Endodermal cell (in vitro differentiated cells): Measurements from ENCODE around the gene ARHGAP45. TPM values are rescaled to one million over a fixed set of nuclear protein-coding genes. Genes with fewer than 3 reads are reported as not detected.

Experiments
- DNase-seq: peaks from one replicate; pipeline ENCODE4 v3.0.0-alpha.2; 2017
- H3K27ac ChIP-seq: 2 replicates; pipeline ENCODE4 v1.5.1; 2013; ENCODE audit warnings: mild to moderate bottlenecking, low read depth, low read length, moderate library complexity
- H3K27me3 ChIP-seq: 2 replicates; pipeline ENCODE4 v1.6.1; 2013; ENCODE audit warnings: mild to moderate bottlenecking, low read length, moderate library complexity; ENCODE audit not compliant: insufficient read depth, control insufficient read depth, poor library complexity, severe bottlenecking
- H3K36me3 ChIP-seq: 2 replicates; pipeline ENCODE4 v1.7.0; 2013; ENCODE audit warnings: mild to moderate bottlenecking, low read length, moderate library complexity; ENCODE audit not compliant: control insufficient read depth, insufficient read depth
- H3K4me1 ChIP-seq: one replicate; pipeline ENCODE4 v1.7.0; 2013; ENCODE audit warnings: low read length; ENCODE audit not compliant: control insufficient read depth, insufficient read depth
- H3K4me3 ChIP-seq: 2 replicates; pipeline ENCODE4 v1.5.1; 2013; ENCODE audit warnings: mild to moderate bottlenecking, low read length, moderate library complexity
- H3K9ac ChIP-seq: 2 replicates; pipeline ENCODE4 v1.6.1; 2013; ENCODE audit warnings: mild to moderate bottlenecking, low read length, moderate library complexity; ENCODE audit not compliant: poor library complexity, severe bottlenecking; ENCODE audit errors: extremely low read depth
- H3K9me3 ChIP-seq: 2 replicates; pipeline ENCODE4 v1.6.1; 2013; ENCODE audit warnings: mild to moderate bottlenecking, low read length, moderate library complexity; ENCODE audit not compliant: control insufficient read depth
- H3K27ac Mint-ChIP-seq: 2 replicates; pipeline ENCODE4 v1.8.0; 2020; ENCODE audit warnings: mixed read lengths
- H3K27me3 Mint-ChIP-seq: 2 replicates; pipeline ENCODE4 v1.8.0; 2021; ENCODE audit warnings: mild to moderate bottlenecking, mixed read lengths; ENCODE audit not compliant: insufficient read depth
- H3K36me3 Mint-ChIP-seq: 2 replicates; pipeline ENCODE4 v1.8.0; 2020; ENCODE audit warnings: low read depth, mixed read lengths
- H3K4me1 Mint-ChIP-seq: 2 replicates; pipeline ENCODE4 v1.8.0; 2020; ENCODE audit warnings: mixed read lengths
- H3K4me3 Mint-ChIP-seq: 2 replicates; pipeline ENCODE4 v1.8.0; 2020; ENCODE audit warnings: mild to moderate bottlenecking, moderate library complexity, mixed read lengths
- H3K9me3 Mint-ChIP-seq: 2 replicates; pipeline ENCODE4 v1.8.0; 2020; ENCODE audit warnings: mild to moderate bottlenecking, mixed read lengths
- WGBS, 2 experiments: methylation state at CpG; one replicate each; pipeline versions ENCODE4 v1.1.5 to v1.1.7; 2013; ENCODE audit warnings: missing lambda C conversion rate in 2 of 2, mixed read lengths in 1 of 2; ENCODE audit not compliant: insufficient coverage in 1 of 2, insufficient read length in 1 of 2; 5-methylcytosine and 5-hydroxymethylcytosine counted together
- total RNA-seq, 2 donors: library from RNA; stranded (reverse); fragmentation: NEBNext Ultra II Directional in 1 of 2; extraction: Animal tissue kit (Norgen Biotek cat#: 25700) in 1 of 2; gene quantifications; 2 replicates in 1 of 2; 3 replicates in 1 of 2; pipeline ENCODE4 v1.2.1, GENCODE V29; 2021
- TF ChIP-seq, protein P1 (sequence below): fragments of 200-600 bp; sonication (generic); conservative IDR thresholded peaks from 2 replicates; pipeline ENCODE4 v1.5.0; 2021; ENCODE audit warnings: antibody characterized with exemption, mild to moderate bottlenecking

Gene ARHGAP45
- total RNA-seq, 2 donors from 2014 or later = 14.8 to 17.1 TPM

DNA sequence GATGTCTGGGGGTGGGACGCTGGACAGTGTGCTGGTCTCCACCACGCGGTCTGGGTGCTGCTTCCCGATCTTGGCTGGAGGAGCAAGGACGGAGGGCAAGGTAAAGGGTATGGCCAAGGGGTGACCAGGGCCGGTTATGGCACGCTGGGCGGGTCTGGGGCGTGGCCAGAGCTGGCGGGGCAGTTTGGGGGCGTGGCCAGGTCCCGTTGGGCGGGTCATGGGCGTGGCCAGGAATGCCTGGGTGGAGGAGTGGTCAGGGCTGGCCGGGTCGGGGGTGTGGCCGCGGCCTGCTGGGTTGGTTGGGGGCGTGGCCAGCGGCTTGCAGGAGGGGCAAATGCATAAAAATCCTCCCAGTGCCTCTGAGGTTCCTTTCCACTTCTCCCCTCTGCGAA is 56.0 kb downstream of the ARHGAP45 start:
- TF ChIP-seq, protein P1, sequence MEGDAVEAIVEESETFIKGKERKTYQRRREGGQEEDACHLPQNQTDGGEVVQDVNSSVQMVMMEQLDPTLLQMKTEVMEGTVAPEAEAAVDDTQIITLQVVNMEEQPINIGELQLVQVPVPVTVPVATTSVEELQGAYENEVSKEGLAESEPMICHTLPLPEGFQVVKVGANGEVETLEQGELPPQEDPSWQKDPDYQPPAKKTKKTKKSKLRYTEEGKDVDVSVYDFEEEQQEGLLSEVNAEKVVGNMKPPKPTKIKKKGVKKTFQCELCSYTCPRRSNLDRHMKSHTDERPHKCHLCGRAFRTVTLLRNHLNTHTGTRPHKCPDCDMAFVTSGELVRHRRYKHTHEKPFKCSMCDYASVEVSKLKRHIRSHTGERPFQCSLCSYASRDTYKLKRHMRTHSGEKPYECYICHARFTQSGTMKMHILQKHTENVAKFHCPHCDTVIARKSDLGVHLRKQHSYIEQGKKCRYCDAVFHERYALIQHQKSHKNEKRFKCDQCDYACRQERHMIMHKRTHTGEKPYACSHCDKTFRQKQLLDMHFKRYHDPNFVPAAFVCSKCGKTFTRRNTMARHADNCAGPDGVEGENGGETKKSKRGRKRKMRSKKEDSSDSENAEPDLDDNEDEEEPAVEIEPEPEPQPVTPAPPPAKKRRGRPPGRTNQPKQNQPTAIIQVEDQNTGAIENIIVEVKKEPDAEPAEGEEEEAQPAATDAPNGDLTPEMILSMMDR = no peak
- H3K36me3 ChIP-seq = peaks cover 35% of the 10 kb centered on the region
- H3K9ac ChIP-seq = no peak overlapping the region
- no peaks in the 10 kb centered on the region for H3K27me3 ChIP-seq
- no peak overlapping the region for H3K27ac ChIP-seq
- Mint-ChIP-seq H3K9me3 (no peaks in the 10 kb centered on the region), H3K4me3 (no peak overlapping the region), H3K27ac (peak overlapping the region; percentile 52), H3K4me1 (no peaks in the 10 kb centered on the region), H3K27me3 (no peaks in the 10 kb centered on the region), H3K36me3 (peaks cover 52% of the 10 kb centered on the region)
- no peak overlapping the region for H3K4me3 ChIP-seq
- DNase-seq = peak; percentile 97
- no peaks in the 10 kb centered on the region for H3K9me3 ChIP-seq
- WGBS, 2 experiments = 37 to 62% methylated on average over 6 to 21 of the region's 21 CpGs
- no peaks in the 10 kb centered on the region for H3K4me1 ChIP-seq

DNA sequence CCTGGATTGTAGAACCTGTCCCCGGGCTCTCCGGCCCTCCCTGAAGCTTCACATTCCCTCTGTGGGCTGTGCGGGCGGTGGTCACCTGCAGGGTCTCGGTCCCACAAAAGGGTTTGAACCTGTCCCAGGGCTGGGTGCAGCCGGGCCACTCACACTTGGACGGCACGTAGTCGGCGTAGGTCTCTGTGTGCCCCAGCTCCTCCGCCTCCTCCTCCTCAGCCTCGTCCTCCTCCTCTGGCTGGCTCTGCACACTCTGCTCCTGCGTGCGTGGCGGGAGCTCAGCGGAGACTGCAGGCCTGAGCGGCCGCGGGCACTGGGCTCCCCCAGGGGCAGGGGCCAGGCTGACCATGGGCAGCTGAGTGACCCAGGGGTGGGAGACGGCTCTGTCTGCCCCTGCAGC is 56.4 kb downstream of the ARHGAP45 start:
- Histone ChIP-seq H3K9me3 (no peaks in the 10 kb centered on the region), H3K4me1 (no peaks in the 10 kb centered on the region), H3K9ac (no peak overlapping the region), H3K27ac (no peak overlapping the region), H3K27me3 (no peaks in the 10 kb centered on the region), H3K4me3 (no peak overlapping the region), H3K36me3 (peaks cover 33% of the 10 kb centered on the region)
- Mint-ChIP-seq H3K4me3 (no peak overlapping the region), H3K27ac (no peak overlapping the region), H3K9me3 (no peaks in the 10 kb centered on the region), H3K4me1 (no peaks in the 10 kb centered on the region), H3K27me3 (no peaks in the 10 kb centered on the region), H3K36me3 (peaks cover 48% of the 10 kb centered on the region)
- WGBS, 2 experiments = 93 to 94% methylated on average over 13 to 20 of the region's 20 CpGs
- no peak for DNase-seq
- TF ChIP-seq, protein P1 = no peak

DNA sequence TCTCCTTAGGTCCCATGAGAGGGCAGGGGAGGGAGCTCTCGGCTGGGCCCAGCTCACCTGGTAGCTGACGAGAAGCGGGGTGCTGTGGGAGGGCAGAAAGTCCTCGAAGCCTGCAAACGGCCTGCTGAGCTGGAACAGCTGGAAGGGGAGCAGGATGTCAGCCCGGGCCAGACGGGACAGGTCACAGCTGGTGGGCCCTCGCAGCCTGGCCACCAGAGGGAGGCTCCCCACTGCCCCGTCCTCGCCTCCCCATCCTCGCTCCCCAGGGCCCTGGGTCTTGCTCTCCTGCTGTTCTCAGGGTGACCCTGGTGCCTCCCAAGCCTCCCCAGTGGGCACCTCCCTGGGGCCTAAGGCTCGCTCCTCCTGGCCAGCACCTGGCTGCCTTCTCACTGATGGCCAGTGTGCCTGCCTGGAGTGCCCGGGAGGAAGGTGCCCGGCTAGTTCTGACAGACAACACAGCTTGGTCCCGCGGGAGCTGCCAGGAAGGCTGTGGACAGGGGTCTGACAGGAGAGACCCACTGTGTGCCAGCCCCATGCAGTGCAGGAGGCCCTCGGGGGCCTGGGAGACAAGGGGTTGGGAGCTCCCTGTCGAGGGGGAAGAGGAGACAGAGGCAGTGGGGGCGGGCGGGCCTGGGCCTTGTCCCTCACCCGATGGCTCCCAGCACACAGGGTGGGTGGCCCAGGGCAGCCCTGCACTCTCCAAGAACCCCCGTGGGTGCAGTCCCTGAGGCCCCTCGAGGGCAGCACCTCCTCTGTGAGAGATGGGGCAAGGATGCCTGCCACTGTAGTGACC is 57.1 kb downstream of the ARHGAP45 start:
- Mint-ChIP-seq H3K36me3 (peaks cover 42% of the 10 kb centered on the region), H3K4me3 (no peak overlapping the region), H3K9me3 (no peaks in the 10 kb centered on the region), H3K27me3 (no peaks in the 10 kb centered on the region), H3K4me1 (no peaks in the 10 kb centered on the region), H3K27ac (no peak overlapping the region)
- no peak overlapping the region for H3K9ac ChIP-seq
- peaks cover 32% of the 10 kb centered on the region for H3K36me3 ChIP-seq
- DNase-seq = no peak
- H3K9me3 ChIP-seq = no peaks in the 10 kb centered on the region
- H3K27ac ChIP-seq = no peak overlapping the region
- 92% methylated on average over 7 to 22 of the region's 23 CpGs for WGBS, 2 experiments
- TF ChIP-seq, protein P1 = no peak
- no peak overlapping the region for H3K4me3 ChIP-seq
- H3K4me1 ChIP-seq = no peaks in the 10 kb centered on the region
- no peaks in the 10 kb centered on the region for H3K27me3 ChIP-seq
